HCT116 (cell line): Measurements from ENCODE around the gene ZBTB16. TPM values are rescaled to one million over a fixed set of nuclear protein-coding genes. Genes with fewer than 3 reads are reported as not detected.

ENCODE experiments used
- ATAC-seq: fragments of 200-7000 bp; cut with Tn5 transposase; 2 replicates; pipeline ENCODE4 v1.9.1; 2020; ENCODE audit warnings: mild to moderate bottlenecking, moderate library complexity
- BruUV-seq: library from RNA; stranded (reverse); fragments of 400-500 nt; replicated peaks from 2 replicates; lab custom pipeline; 2021; lab: Mats Ljungman, UMichigan
- CTCF ChIA-PET: fragments of 300-600 bp; sonication (Branson Sonifier 250); formaldehyde crosslinking; loops from one replicate; lab custom pipeline; 2021; ENCODE audit warnings: antibody characterized with exemption; lab: Charles Lee
- POLR2A ChIA-PET: fragments of 300-600, 350-600 bp; sonication (Branson Sonifier 250); formaldehyde crosslinking; loops from one replicate; lab custom pipeline; 2021; ENCODE audit warnings: antibody characterized with exemption; lab: Charles Lee
- RAD21 ChIA-PET, 2 experiments: fragments of 300-600 bp; sonication (Branson Sonifier 250); formaldehyde crosslinking; loops; one replicate each; lab custom pipeline; 2023; ENCODE audit warnings: low total read pairs in 2 of 2; ENCODE audit not compliant: uncharacterized antibody in 2 of 2, unreplicated experiment in 2 of 2, low non-redundant PET in 1 of 2; lab: Charles Lee
- DNase-seq: peaks from one replicate; pipeline ENCODE4 v3.0.0-alpha.2; 2010; ENCODE audit warnings: low read depth, low spot score
- H2AFZ ChIP-seq: fragments of 200-600 bp; shearing (Covaris generic), sonication (generic); 2 replicates; pipeline ENCODE4 v1.6.1; 2017; ENCODE audit warnings: low read depth, mixed run types, mixed read lengths, antibody characterized with exemption, low read length; ENCODE audit not compliant: poor library complexity, severe bottlenecking
- H3K27ac ChIP-seq: 2 replicates; pipeline ENCODE4 v1.5.1; 2012; ENCODE audit warnings: low read depth, low read length
- H3K27me3 ChIP-seq: fragments of 200-600 bp; sonication (generic); 2 replicates; pipeline ENCODE4 v1.6.1; 2016; ENCODE audit warnings: mixed run types, low read length, mixed read lengths; ENCODE audit not compliant: insufficient read depth
- H3K36me3 ChIP-seq, 2 experiments: fragments of 200-500 bp in 1 of 2; fragments of 200-600 bp in 1 of 2; sonication (Bioruptor generic) in 1 of 2; sonication (generic) in 1 of 2; 2 replicates each; pipeline versions ENCODE4 v1.5.1 to v1.6.1; 2014 to 2016; ENCODE audit warnings: low read length in 2 of 2, inconsistent platforms in 1 of 2, mixed read lengths in 1 of 2, mixed run types in 1 of 2; ENCODE audit not compliant: insufficient read depth in 2 of 2, control insufficient read depth in 1 of 2
- H3K4me1 ChIP-seq, 2 experiments: fragments of 200-600 bp in 1 of 2; sonication (generic) in 1 of 2; 2 replicates each; pipeline versions ENCODE4 v1.5.1 to v1.6.1; 2012 to 2017; ENCODE audit warnings: low read length in 2 of 2, inconsistent platforms in 1 of 2, mild to moderate bottlenecking in 1 of 2, mixed read lengths in 1 of 2, mixed run types in 1 of 2, moderate library complexity in 1 of 2; ENCODE audit not compliant: insufficient read depth in 2 of 2, control insufficient read depth in 1 of 2
- H3K4me2 ChIP-seq: fragments of 200-600 bp; sonication (generic); 2 replicates; pipeline ENCODE4 v1.6.1; 2017; ENCODE audit warnings: mixed run types, low read length, mixed read lengths
- H3K4me3 ChIP-seq, 2 experiments: fragments of 200-600 bp in 1 of 2; sonication (generic) in 1 of 2; replicated peaks in 1 of 2; 2 replicates each; pipeline ENCODE4 v1.5.1; 2011 to 2016; ENCODE audit warnings: low read length in 2 of 2, control low read depth in 1 of 2, low read depth in 1 of 2, mild to moderate bottlenecking in 1 of 2, mixed read lengths in 1 of 2, mixed run types in 1 of 2
- H3K79me2 ChIP-seq: fragments of 200-600 bp; sonication (generic); 2 replicates; pipeline ENCODE4 v1.6.1; 2017; ENCODE audit warnings: mild to moderate bottlenecking, mixed run types, low read length, moderate library complexity, mixed read lengths; ENCODE audit not compliant: insufficient read depth
- H3K9ac ChIP-seq: fragments of 200-600 bp; sonication (generic); 2 replicates; pipeline ENCODE4 v1.6.1; 2016; ENCODE audit warnings: low read length, mixed read lengths
- H3K9me2 ChIP-seq: fragments of 200-600 bp; sonication (generic), shearing (Covaris generic); 2 replicates; pipeline ENCODE4 v1.6.1; 2017; ENCODE audit warnings: mixed run types, mild to moderate bottlenecking, moderate library complexity; ENCODE audit not compliant: insufficient read depth
- H3K9me3 ChIP-seq, 2 experiments: fragments of 200-500 bp in 1 of 2; fragments of 200-600 bp in 1 of 2; sonication (Bioruptor generic) in 1 of 2; sonication (generic) in 1 of 2; 2 replicates each; pipeline ENCODE4 v1.6.1; 2014 to 2017; ENCODE audit warnings: low read length in 2 of 2, mixed read lengths in 2 of 2, inconsistent platforms in 1 of 2, low read depth in 1 of 2, mild to moderate bottlenecking in 1 of 2, mixed run types in 1 of 2, moderate library complexity in 1 of 2; ENCODE audit not compliant: control insufficient read depth in 1 of 2, insufficient read depth in 1 of 2
- H4K20me1 ChIP-seq: fragments of 200-600 bp; sonication (generic), shearing (Covaris generic); 2 replicates; pipeline ENCODE4 v1.6.1; 2017; ENCODE audit warnings: mixed run types, mild to moderate bottlenecking, moderate library complexity; ENCODE audit not compliant: insufficient read depth
- CTCF ChIP-seq, 3 experiments: fragments of 200-600 bp in 1 of 3; sonication (generic) in 1 of 3; IDR thresholded peaks in 2 of 3; conservative IDR thresholded peaks in 1 of 3; 2 replicates each; pipeline ENCODE4 v1.5.1; 2012 to 2017; ENCODE audit warnings: low read depth in 2 of 3, low read length in 2 of 3, antibody characterized with exemption in 1 of 3, borderline replicate concordance in 1 of 3, control low read depth in 1 of 3, mild to moderate bottlenecking in 1 of 3, mixed read lengths in 1 of 3, mixed run types in 1 of 3, moderate library complexity in 1 of 3; ENCODE audit not compliant: insufficient read depth in 1 of 3
- EGR1 ChIP-seq: IDR thresholded peaks from 2 replicates; pipeline ENCODE4 v1.6.1; 2012; ENCODE audit warnings: low read depth
- EZH2 ChIP-seq: fragments of 200-600 bp; sonication (generic); IDR thresholded peaks from 2 replicates; pipeline ENCODE4 v1.6.1; 2017; ENCODE audit warnings: antibody characterized with exemption, mixed run types
- FOSL1 ChIP-seq: IDR thresholded peaks from 2 replicates; pipeline ENCODE4 v1.6.1; 2012; ENCODE audit warnings: low read depth
- MAX ChIP-seq: IDR thresholded peaks from 2 replicates; pipeline ENCODE4 v1.6.1; 2012
- POLR2AphosphoS5 ChIP-seq: IDR thresholded peaks from 2 replicates; pipeline ENCODE4 v1.6.1; 2011; ENCODE audit warnings: mild to moderate bottlenecking, low read depth, low read length, moderate library complexity
- REST ChIP-seq: IDR thresholded peaks from 2 replicates; pipeline ENCODE4 v1.6.1; 2012; ENCODE audit warnings: low read depth
- SP1 ChIP-seq: IDR thresholded peaks from 2 replicates; pipeline ENCODE4 v1.6.1; 2012; ENCODE audit warnings: low read depth
- YY1 ChIP-seq: IDR thresholded peaks from 2 replicates; pipeline ENCODE4 v1.6.1; 2011; ENCODE audit warnings: low read length, low read depth, moderate library complexity, mild to moderate bottlenecking; ENCODE audit not compliant: insufficient replicate concordance; ENCODE audit errors: extremely low read depth
- ZBTB33 ChIP-seq: IDR thresholded peaks from 2 replicates; pipeline ENCODE4 v1.6.1; 2011; ENCODE audit warnings: mild to moderate bottlenecking, low read length, moderate library complexity; ENCODE audit not compliant: insufficient replicate concordance; ENCODE audit errors: extremely low read depth
- ZFX ChIP-seq: fragments of 450-650 bp; IDR thresholded peaks from 2 replicates; pipeline ENCODE4 v1.6.1; 2017
- intact Hi-C: fragments of 100-400 bp; cut with micrococcal nuclease; formaldehyde crosslinking; loops from 2 replicates; pipeline ENCODE4 v1.10.0; 2022
- total RNA-seq: library from RNA; stranded (reverse); gene quantifications from one replicate; pipeline ENCODE4 v1.2.1, GENCODE V29; 2021; ENCODE audit not compliant: unreplicated experiment

Gene ZBTB16
- total RNA-seq, 1 experiment from 2014 or later, result 0.30 TPM

- no peaks in the 10 kb centered on the region for H3K36me3 ChIP-seq
- H3K9me2 ChIP-seq, result no peaks in the 10 kb centered on the region
- BruUV-seq, result no TSS peak
- H3K27ac ChIP-seq, result no peak overlapping the region
- no peaks in the 10 kb centered on the region for H4K20me1 ChIP-seq
- ChIA-PET POLR2A (no interaction called here), CTCF (no interaction called here), RAD21 (no interaction called here)
- H3K4me2 ChIP-seq, result no peak overlapping the region
- TF ChIP-seq MAX (no peak), EGR1 (no peak)
- TF ChIP-seq, all 23 proteins: peak for 0
- no peak overlapping the region for H3K4me3 ChIP-seq
- no peaks in the 10 kb centered on the region for H3K9me3 ChIP-seq
- DNase-seq, result no peak
- intact Hi-C loops, result loop anchor here (10.0 kb wide), 1 partner anchor 264 kb away; the partner anchor contains the start of gene HTR3B
- peaks cover 3 to 12% of the 10 kb centered on the region in 2 experiments; a peak in 2 of 4 replicates for H3K4me1 ChIP-seq
- no peak overlapping the region for H3K9ac ChIP-seq
- H2AFZ ChIP-seq, result no peak overlapping the region
- H3K79me2 ChIP-seq, result no peaks in the 10 kb centered on the region
- no peak for ATAC-seq
- H3K27me3 ChIP-seq, result peaks cover 79% of the 10 kb centered on the region
These were observed 109.2 kb downstream of the ZBTB16 start for GRCh38 chr11:114168691-114169090.

- peaks cover 3 to 12% of the 10 kb centered on the region in 2 experiments; a peak in 2 of 4 replicates for H3K4me1 ChIP-seq
- peaks cover 79% of the 10 kb centered on the region for H3K27me3 ChIP-seq
- H3K4me3 ChIP-seq, result no peak overlapping the region
- ChIA-PET RAD21 (no interaction called here), POLR2A (no interaction called here), CTCF (no interaction called here)
- no peak overlapping the region for H3K9ac ChIP-seq
- no peaks in the 10 kb centered on the region for H3K36me3 ChIP-seq
- H3K9me3 ChIP-seq, result no peaks in the 10 kb centered on the region
- DNase-seq (no peak), ATAC-seq (no peak)
- H3K4me2 ChIP-seq, result no peak overlapping the region
- no peaks in the 10 kb centered on the region for H3K9me2 ChIP-seq
- no peaks in the 10 kb centered on the region for H4K20me1 ChIP-seq
- H3K27ac ChIP-seq, result no peak overlapping the region
- no peaks in the 10 kb centered on the region for H3K79me2 ChIP-seq
- no TSS peak for BruUV-seq
- H2AFZ ChIP-seq, result no peak overlapping the region
- intact Hi-C loops, result loop anchor here (10.0 kb wide), 1 partner anchor 265 kb away; the partner anchor contains the start of gene HTR3B
- TF ChIP-seq SP1 (no peak), EZH2 (no peak), ZFX (no peak), POLR2AphosphoS5 (no peak), EGR1 (no peak), REST (no peak), ZBTB33 (no peak), CTCF (IDR thresholded peaks at IDR 0.05 in 2 of 3, conservative IDR thresholded peaks at IDR 0.05 in 1 of 3; ENCODE audit: borderline replicate concordance in 1 of 3, insufficient read depth in 1 of 3, low read depth in 2 of 3, low read length in 2 of 3) (no peak), FOSL1 (no peak), MAX (no peak), YY1 (no peak)
These were observed 109.8 kb downstream of the ZBTB16 start for GRCh38 chr11:114169321-114169749.
